ENCODE measurements around the gene C20orf173. TPM values are rescaled to one million over a fixed set of nuclear protein-coding genes. Genes with fewer than 3 reads are reported as not detected.

Gene C20orf173
- total RNA-seq, 2 experiments from 2014 or later: not detected

DNA sequence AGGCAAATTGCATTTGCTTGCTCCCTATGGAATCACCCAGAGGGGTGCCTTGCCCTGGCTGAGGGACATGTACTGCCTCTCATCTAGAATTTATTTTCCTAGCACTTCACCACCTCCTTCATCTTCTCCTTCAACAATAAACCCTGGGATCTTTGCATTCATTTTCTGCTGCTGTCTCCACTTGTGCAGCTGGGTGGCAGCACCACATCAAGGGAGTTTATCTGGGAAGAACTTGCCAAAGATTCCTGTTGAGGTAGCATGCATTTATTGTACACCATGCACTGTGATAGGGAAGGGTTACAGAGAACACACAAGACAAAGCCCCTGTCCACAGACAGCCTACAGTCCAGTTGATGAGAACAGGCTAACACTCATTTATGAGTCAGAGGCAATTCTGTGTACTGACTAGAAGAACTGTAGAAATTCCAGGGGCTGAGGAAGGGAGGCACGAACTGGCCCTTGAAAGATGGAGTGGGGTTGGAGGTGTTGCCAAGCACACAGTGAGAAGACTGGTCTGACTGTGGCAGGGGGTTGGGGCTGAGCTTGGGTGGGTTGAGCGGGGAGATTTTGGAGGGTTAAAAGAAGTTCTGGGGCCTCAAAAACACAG lies 17.5 kb downstream of the C20orf173 start:
- Mint-ChIP-seq H3K9me3 (no peaks in the 10 kb centered on the region), H3K4me1 (ENCODE audit: low read depth) (peaks cover 3% of the 10 kb centered on the region), H3K4me3 (no peak overlapping the region), H3K36me3 (ENCODE audit: low read depth) (peaks cover 90% of the 10 kb centered on the region), H3K27me3 (no peaks in the 10 kb centered on the region), H3K27ac (no peak overlapping the region)
- no peaks in the 10 kb centered on the region for H3K27me3 ChIP-seq (ENCODE audit: control insufficient read depth in 1 of 2, insufficient read depth in 2 of 2, low read length in 2 of 2)
- POLR2A ChIA-PET: no interaction called here
- no peaks in the 10 kb centered on the region for H3K4me1 ChIP-seq (ENCODE audit: insufficient read depth, low read length)
- no peak overlapping the region for H3K4me3 ChIP-seq (ENCODE audit: low read length)
- H3K27ac ChIP-seq (ENCODE audit: low read depth in 1 of 2, low read length in 2 of 2): no peak overlapping the region
- intact Hi-C loops (cut with DNase I, micrococcal nuclease): no loop called here
- peak in 2 of 14 experiments; percentile 8 to 15 for DNase-seq
- H3K9me3 ChIP-seq (ENCODE audit: control insufficient read depth in 1 of 2, insufficient read depth in 1 of 2, low read length in 2 of 2): no peaks in the 10 kb centered on the region
- ATAC-seq (ENCODE audit: poor library complexity): no peak
- peaks cover 85% of the 10 kb centered on the region for H3K36me3 ChIP-seq (ENCODE audit: insufficient read depth, low read length)
- TF ChIP-seq CTCF (IDR thresholded peaks at IDR 0.05): no peak
- CTCF ChIA-PET: no interaction called here

DNA sequence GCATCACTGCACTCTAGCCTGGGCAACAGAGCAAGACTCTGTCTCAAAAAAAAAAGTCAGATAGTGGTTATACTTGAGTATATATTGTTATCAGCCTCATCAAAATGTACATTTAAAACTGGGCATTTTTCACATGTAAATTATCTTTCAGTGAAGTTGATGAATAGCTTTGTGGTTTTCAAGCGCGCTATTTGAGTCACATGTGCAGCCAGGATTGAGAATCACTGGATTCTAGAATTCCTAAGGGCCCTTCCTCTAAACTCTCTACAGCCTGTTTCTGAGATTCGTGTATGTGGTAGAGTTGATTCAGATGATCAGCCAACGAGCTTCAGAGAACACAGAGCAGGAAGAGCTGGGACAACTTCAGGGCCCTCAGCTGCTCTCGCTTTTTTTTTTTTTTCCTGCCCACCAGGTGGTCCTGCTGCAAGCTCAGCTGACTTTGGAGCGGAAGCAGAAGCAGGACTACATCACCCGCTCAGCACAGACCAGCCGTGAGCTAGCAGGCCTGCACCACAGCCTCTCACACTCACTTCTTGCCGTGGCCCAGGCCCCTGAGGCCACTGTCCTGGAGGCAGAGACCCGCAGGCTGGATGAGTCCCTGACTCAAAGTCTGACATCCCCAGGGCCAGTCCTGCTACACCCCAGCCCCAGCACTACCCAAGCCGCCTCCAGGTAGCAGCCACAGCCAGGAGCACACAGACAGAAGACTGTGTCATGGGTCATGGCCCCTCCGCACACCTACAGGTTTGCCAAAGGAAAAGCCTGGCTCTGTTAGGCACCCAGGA lies 18.3 kb downstream of the C20orf173 start:
- ChIA-PET POLR2A (no interaction called here), CTCF (no interaction called here)
- DNase-seq: no peak
- Mint-ChIP-seq H3K4me1 (ENCODE audit: low read depth) (peaks cover 7% of the 10 kb centered on the region), H3K4me3 (no peak overlapping the region), H3K27me3 (no peaks in the 10 kb centered on the region), H3K9me3 (no peaks in the 10 kb centered on the region), H3K27ac (no peak overlapping the region), H3K36me3 (ENCODE audit: low read depth) (peaks cover 94% of the 10 kb centered on the region)
- H3K27ac ChIP-seq (ENCODE audit: low read depth in 1 of 2, low read length in 2 of 2): no peak overlapping the region
- H3K9me3 ChIP-seq (ENCODE audit: control insufficient read depth in 1 of 2, insufficient read depth in 1 of 2, low read length in 2 of 2): no peaks in the 10 kb centered on the region
- intact Hi-C loops (cut with DNase I, micrococcal nuclease): no loop called here
- H3K4me3 ChIP-seq (ENCODE audit: low read length): no peak overlapping the region
- no peak for TF ChIP-seq CTCF (IDR thresholded peaks at IDR 0.05)
- H3K36me3 ChIP-seq (ENCODE audit: insufficient read depth, low read length): peaks cover 90% of the 10 kb centered on the region
- ATAC-seq (ENCODE audit: poor library complexity): no peak
- H3K27me3 ChIP-seq (ENCODE audit: control insufficient read depth in 1 of 2, insufficient read depth in 2 of 2, low read length in 2 of 2): no peaks in the 10 kb centered on the region
- H3K4me1 ChIP-seq (ENCODE audit: insufficient read depth, low read length): no peaks in the 10 kb centered on the region

GRCh38 chr20:35508493-35509218 lies 20.8 kb downstream of the C20orf173 start:
- Histone ChIP-seq H3K27ac (ENCODE audit: low read depth in 1 of 2, low read length in 2 of 2) (peak overlapping the region in 1 of 2 donors; percentile 22), H3K4me3 (ENCODE audit: low read length) (no peak overlapping the region), H3K27me3 (ENCODE audit: control insufficient read depth in 1 of 2, insufficient read depth in 2 of 2, low read length in 2 of 2) (no peaks in the 10 kb centered on the region), H3K9me3 (ENCODE audit: control insufficient read depth in 1 of 2, insufficient read depth in 1 of 2, low read length in 2 of 2) (no peaks in the 10 kb centered on the region), H3K4me1 (ENCODE audit: insufficient read depth, low read length) (peaks cover 16% of the 10 kb centered on the region), H3K36me3 (ENCODE audit: insufficient read depth, low read length) (peaks cover 95% of the 10 kb centered on the region)
- Mint-ChIP-seq H3K36me3 (ENCODE audit: low read depth) (peaks cover 97% of the 10 kb centered on the region), H3K4me1 (ENCODE audit: low read depth) (peaks cover 13% of the 10 kb centered on the region), H3K9me3 (no peaks in the 10 kb centered on the region), H3K27me3 (no peaks in the 10 kb centered on the region), H3K27ac (no peak overlapping the region), H3K4me3 (no peak overlapping the region)
- TF ChIP-seq CTCF (IDR thresholded peaks at IDR 0.05): no peak
- CTCF ChIA-PET: no interaction called here
- intact Hi-C loops (cut with DNase I, micrococcal nuclease): no loop called here
- POLR2A ChIA-PET: interaction anchor here (0.6 to 0.8 kb wide), 2 partner anchors 9 to 259 kb away, joined by 3 read pairs; no protein-coding TSS in a partner anchor
- no peak for DNase-seq
- no peak for ATAC-seq (ENCODE audit: poor library complexity)
